Pancreas (tissue), 10 donors: Measurements from ENCODE around the gene NANOS1. TPM values are rescaled to one million over a fixed set of nuclear protein-coding genes. Genes with fewer than 3 reads are reported as not detected.
A peak's percentile ranks its signal among the peaks of the same experiment; 100 is the strongest.

Source experiments
- ATAC-seq, 4 donors: fragments of 200-7000 bp; cut with Tn5 transposase; one replicate each; pipeline versions ENCODE4 v1.8.0 to v1.9.1; 2020; ENCODE audit warnings: mild to moderate bottlenecking in 4 of 4, moderate library complexity in 4 of 4
- DNase-seq, 6 donors: peaks; one replicate each; pipeline ENCODE4 v3.0.0-alpha.2; 2020
- FAIRE-seq: peaks from 2 replicates; lab custom pipeline; 2012; peaks lifted over from hg19 to GRCh38; lab: Jason Lieb, UNC
- H3K27ac ChIP-seq, 4 donors: fragments of 200-600 bp; sonication (generic); 1 replicate in 3 of 4; 2 replicates in 1 of 4; pipeline versions ENCODE4 v1.5.0 to v1.8.0; 2020
- H3K27me3 ChIP-seq, 4 donors: fragments of 200-600 bp; one replicate each; pipeline ENCODE4 v1.8.0; 2021
- H3K36me3 ChIP-seq, 3 donors: fragments of 200-600 bp; sonication (generic) in 1 of 3; one replicate each; pipeline versions ENCODE4 v1.5.0 to v1.8.0; 2020 to 2021
- H3K4me1 ChIP-seq, 3 donors: fragments of 200-600 bp; one replicate each; pipeline ENCODE4 v1.8.0; 2021
- H3K4me3 ChIP-seq, 4 donors: fragments of 200-600 bp; sonication (generic) in 2 of 4; one replicate each; pipeline versions ENCODE4 v1.5.0 to v1.8.0; 2020 to 2021
- H3K9me3 ChIP-seq, 4 donors: fragments of 200-600 bp; one replicate each; pipeline ENCODE4 v1.8.0; 2021
- WGBS, 2 donors: extraction: QIAGEN DNeasy Blood & Tissue Kit; methylation state at CpG; one replicate each; pipeline ENCODE4 v1.1.7; 2013; 5-methylcytosine and 5-hydroxymethylcytosine counted together
- intact Hi-C, 3 donors: fragments of 100-400 bp; cut with DNase I; formaldehyde crosslinking; loops; one replicate each; pipeline versions ENCODE4 v1.11.1 to v1.14.2; 2022
- polyA plus RNA-seq, 2 donors: library from polyadenylated mRNA; stranded (reverse); fragments of 200-250 nt; gene quantifications; one replicate each; pipeline ENCODE4 v1.2.3, GENCODE V29; 2013
- total RNA-seq, 6 donors: library from RNA; stranded (reverse); fragmentation: NEBNext Ultra II Directional in 4 of 6; extraction: Animal tissue kit (Norgen Biotek cat#: 25700) in 4 of 6; gene quantifications; one replicate each; pipeline versions ENCODE4 v1.2.1 to v1.2.4, GENCODE V29; 2021 to 2023
- TF ChIP-seq, protein P1 (sequence below), 4 donors: fragments of 200-600 bp; sonication (generic) in 3 of 4; IDR thresholded peaks; one replicate each; pipeline versions ENCODE4 v1.5.0 to v1.8.0; 2021; ENCODE audit warnings: antibody characterized with exemption in 4 of 4
- donor health status: healthy with polysubstance abuse.
- donor health status: DM: no; HTN: no; CAD: no; lungs with moderate emphysema.
- donor health status: DM: no; HTN: no; CAD: no.
- donor health status: control.
- donor health status: control.
- donor health status: Bipolar disorder and iron deficiency.
- donor health status: DM: yes; HTN: yes; CAD: no.
- donor health status: DM: no; HTN: no; CAD: no.
- donor health status: DM: no; HTN: no; CAD: no.
- donor health status: DM: yes; HTN: yes; CAD: no.

Gene NANOS1
- total and polyA plus RNA-seq, 8 donors = 0.47 to 7.7 (median 1.5) TPM

- intact Hi-C loops = no loop called here
- WGBS, 2 donors = 32 to 37% methylated on average over 9 of the region's 9 CpGs
- no peaks in the 10 kb centered on the region for H3K9me3 ChIP-seq
- H3K27ac ChIP-seq = no peak overlapping the region
- ATAC-seq = peak; percentile 78 to 96 (median 81)
- TF ChIP-seq, protein P1, sequence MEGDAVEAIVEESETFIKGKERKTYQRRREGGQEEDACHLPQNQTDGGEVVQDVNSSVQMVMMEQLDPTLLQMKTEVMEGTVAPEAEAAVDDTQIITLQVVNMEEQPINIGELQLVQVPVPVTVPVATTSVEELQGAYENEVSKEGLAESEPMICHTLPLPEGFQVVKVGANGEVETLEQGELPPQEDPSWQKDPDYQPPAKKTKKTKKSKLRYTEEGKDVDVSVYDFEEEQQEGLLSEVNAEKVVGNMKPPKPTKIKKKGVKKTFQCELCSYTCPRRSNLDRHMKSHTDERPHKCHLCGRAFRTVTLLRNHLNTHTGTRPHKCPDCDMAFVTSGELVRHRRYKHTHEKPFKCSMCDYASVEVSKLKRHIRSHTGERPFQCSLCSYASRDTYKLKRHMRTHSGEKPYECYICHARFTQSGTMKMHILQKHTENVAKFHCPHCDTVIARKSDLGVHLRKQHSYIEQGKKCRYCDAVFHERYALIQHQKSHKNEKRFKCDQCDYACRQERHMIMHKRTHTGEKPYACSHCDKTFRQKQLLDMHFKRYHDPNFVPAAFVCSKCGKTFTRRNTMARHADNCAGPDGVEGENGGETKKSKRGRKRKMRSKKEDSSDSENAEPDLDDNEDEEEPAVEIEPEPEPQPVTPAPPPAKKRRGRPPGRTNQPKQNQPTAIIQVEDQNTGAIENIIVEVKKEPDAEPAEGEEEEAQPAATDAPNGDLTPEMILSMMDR (IDR thresholded peaks at IDR 0.05) = no peak
- peak in 3 of 6 donors; percentile 34 to 53 (median 42) for DNase-seq
- H3K4me1 ChIP-seq = no peaks in the 10 kb centered on the region
- no peaks in the 10 kb centered on the region for H3K27me3 ChIP-seq
- FAIRE-seq = peak; percentile 63
- H3K36me3 ChIP-seq = no peaks in the 10 kb centered on the region
- H3K4me3 ChIP-seq = no peak overlapping the region
Observed at GRCh38 chr10:119006451-119007210, 22.9 kb upstream of the NANOS1 start.

GRCh38 chr10:119007211-119007574 is 22.3 kb upstream of the NANOS1 start:
- Histone ChIP-seq H3K27me3 (no peaks in the 10 kb centered on the region), H3K4me3 (no peak overlapping the region), H3K9me3 (no peaks in the 10 kb centered on the region), H3K27ac (no peak overlapping the region), H3K4me1 (no peaks in the 10 kb centered on the region), H3K36me3 (no peaks in the 10 kb centered on the region)
- FAIRE-seq = no peak
- ATAC-seq = no peak
- DNase-seq = no peak
- WGBS, 2 donors = 57 to 70% methylated on average over 4 of the region's 4 CpGs
- TF ChIP-seq, protein P1 (IDR thresholded peaks at IDR 0.05) = no peak
- intact Hi-C loops = no loop called here

- 33 to 40% methylated on average over 2 of the region's 2 CpGs for WGBS, 2 donors
- no peaks in the 10 kb centered on the region for H3K4me1 ChIP-seq
- no peak for ATAC-seq
Observed at GRCh38 chr10:119020627-119020946, 8.9 kb upstream of the NANOS1 start.

DNA sequence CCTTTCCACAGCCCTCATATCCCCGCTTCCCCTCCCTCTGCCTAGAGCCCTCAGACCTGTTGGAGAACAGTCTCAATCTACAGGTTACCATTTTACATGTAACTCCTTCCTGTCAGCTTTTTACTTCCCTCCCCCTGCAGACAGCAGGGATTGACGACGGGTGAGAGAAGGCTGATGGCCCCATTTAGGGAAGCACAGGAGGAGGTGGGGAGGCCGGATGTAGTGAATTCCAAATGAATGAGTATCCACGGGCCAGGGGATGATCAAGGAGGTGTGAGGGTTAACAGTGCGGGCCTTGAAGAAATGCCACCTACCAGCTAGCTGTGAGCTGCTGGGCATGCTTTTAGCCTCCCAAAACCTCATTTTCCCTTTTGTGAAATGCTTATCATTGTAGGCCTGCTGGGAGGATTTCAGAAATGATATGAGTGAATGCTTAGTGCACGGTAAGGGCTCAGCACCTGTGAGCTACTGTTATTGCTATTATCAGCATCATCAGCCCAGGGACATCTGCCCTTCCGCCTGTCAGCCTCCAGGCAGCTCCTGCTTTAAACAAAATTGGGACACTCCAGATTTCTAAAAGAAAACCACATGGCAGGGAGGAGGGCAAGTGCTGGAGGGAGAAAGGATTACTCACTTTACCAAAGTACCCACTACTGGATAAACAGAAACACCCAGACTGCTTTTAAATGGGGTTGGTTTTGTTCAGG is 6.5 kb upstream of the NANOS1 start:
- H3K27ac ChIP-seq = no peak overlapping the region
- no peaks in the 10 kb centered on the region for H3K36me3 ChIP-seq
- H3K9me3 ChIP-seq = no peaks in the 10 kb centered on the region
- ATAC-seq = no peak
- no peak for DNase-seq
- intact Hi-C loops = no loop called here
- TF ChIP-seq, protein P1 (IDR thresholded peaks at IDR 0.05) = no peak
- H3K4me1 ChIP-seq = peaks cover 0 to 5% (median 3%) of the 10 kb centered on the region in 3 donors
- no peak for FAIRE-seq
- no peak overlapping the region for H3K4me3 ChIP-seq
- no peaks in the 10 kb centered on the region for H3K27me3 ChIP-seq
- WGBS, 2 donors = 69 to 79% methylated on average over 8 of the region's 8 CpGs

More at GRCh38 chr10:119020627-119020946, 8.9 kb upstream of the NANOS1 start:
- intact Hi-C loops = no loop called here
- Histone ChIP-seq H3K27me3 (no peaks in the 10 kb centered on the region), H3K36me3 (no peaks in the 10 kb centered on the region), H3K9me3 (no peaks in the 10 kb centered on the region), H3K27ac (no peak overlapping the region), H3K4me3 (no peak overlapping the region)
- TF ChIP-seq, protein P1 (IDR thresholded peaks at IDR 0.05) = no peak
- FAIRE-seq (no peak), DNase-seq (no peak)

- H3K4me3 ChIP-seq = no peak overlapping the region
- TF ChIP-seq, protein P1 (IDR thresholded peaks at IDR 0.05) = no peak
- FAIRE-seq (no peak), DNase-seq (no peak), ATAC-seq (no peak)
- no peaks in the 10 kb centered on the region for H3K9me3 ChIP-seq
- no peak overlapping the region for H3K27ac ChIP-seq
- intact Hi-C loops = no loop called here
- no peaks in the 10 kb centered on the region for H3K36me3 ChIP-seq
- H3K4me1 ChIP-seq = peaks cover 0 to 5% (median 3%) of the 10 kb centered on the region in 3 donors
- 73 to 81% methylated on average over 8 of the region's 8 CpGs for WGBS, 2 donors
- no peaks in the 10 kb centered on the region for H3K27me3 ChIP-seq
Observed at GRCh38 chr10:119023553-119023868, 6.0 kb upstream of the NANOS1 start.
